ENCODE measurements around the gene AKAIN1.

Gene AKAIN1

DNA sequence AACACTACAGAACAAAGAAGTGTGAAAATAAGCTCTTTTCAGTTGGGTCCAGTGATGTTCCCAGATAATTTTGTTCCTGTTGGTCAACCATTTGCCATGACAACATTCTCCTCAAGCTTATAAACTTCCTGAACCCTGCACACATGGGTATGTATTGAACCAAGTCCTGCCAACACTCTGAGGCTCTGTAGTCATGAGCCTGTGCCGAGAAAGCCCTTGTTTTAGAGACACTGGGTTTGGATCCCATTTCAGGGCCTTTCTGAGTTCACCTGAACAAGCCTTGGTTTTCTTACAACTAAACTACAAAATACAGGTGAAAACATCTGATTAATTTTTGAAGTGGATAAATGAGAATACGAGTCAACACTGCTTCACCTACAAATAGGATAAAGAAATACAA lies 38.5 kb downstream of the AKAIN1 start:
- in situ Hi-C loops (cut with HindIII; ENCODE audit: low pct_ligation_motif_present, low sequenced_read_pairs), result no loop called here
- TF ChIP-seq CTCF (IDR thresholded peaks at IDR 0.05; ENCODE audit: low read depth, low read length, missing control alignments), result no peak
- H3K4me3 ChIP-seq (ENCODE audit: low read depth, low read length), result no peak overlapping the region
- H3K27me3 ChIP-seq (replicated peaks), result no peaks in the 10 kb centered on the region
- DNase-seq, result no peak
- no peaks in the 10 kb centered on the region for H3K36me3 ChIP-seq (replicated peaks)
- no peak overlapping the region for H3K27ac ChIP-seq

DNA sequence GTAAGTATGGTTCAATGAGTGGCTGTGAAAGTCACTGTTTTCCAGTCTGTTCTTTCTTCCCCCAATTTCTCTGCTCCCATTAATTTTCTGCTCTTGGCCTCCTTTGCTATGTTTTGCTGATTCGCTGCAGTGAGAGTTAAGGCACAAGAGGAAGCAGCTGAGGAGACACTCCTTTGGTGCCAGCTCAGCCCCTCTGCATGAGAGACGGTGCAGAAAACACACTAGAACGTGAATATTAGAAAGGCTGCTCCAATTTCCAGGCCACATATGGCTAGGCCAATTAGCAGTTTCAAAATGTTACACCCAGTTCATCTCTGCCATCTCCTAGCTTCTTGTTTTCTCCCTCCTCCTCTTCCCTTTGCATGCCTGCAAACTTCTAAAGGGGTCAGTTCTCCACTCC lies 38.9 kb downstream of the AKAIN1 start:
- H3K4me3 ChIP-seq (ENCODE audit: low read depth, low read length), result no peak overlapping the region
- no peak overlapping the region for H3K27ac ChIP-seq
- DNase-seq, result no peak
- in situ Hi-C loops (cut with HindIII; ENCODE audit: low pct_ligation_motif_present, low sequenced_read_pairs), result no loop called here
- H3K36me3 ChIP-seq (replicated peaks), result no peaks in the 10 kb centered on the region
- H3K27me3 ChIP-seq (replicated peaks), result no peaks in the 10 kb centered on the region
- TF ChIP-seq CTCF (IDR thresholded peaks at IDR 0.05; ENCODE audit: low read depth, low read length, missing control alignments), result no peak

DNA sequence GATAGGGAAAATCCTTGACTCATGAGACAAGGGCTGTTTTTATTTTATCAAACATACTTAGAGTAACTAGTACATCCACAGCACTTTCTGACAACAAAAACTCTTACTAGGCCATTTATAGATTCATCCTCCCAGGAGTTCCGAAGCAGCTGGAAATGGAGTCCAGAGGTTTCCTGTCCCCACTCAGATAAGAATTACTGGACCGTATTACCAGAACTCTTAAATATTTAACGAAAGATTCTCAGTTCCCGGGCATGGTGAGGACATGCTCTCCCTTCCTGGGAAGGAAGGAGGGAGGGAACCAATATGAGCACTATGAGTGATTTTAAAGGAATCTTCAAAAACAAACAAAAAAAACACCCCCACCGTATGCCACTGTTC lies 41.2 kb downstream of the AKAIN1 start:
- H3K27ac ChIP-seq, result no peak overlapping the region
- in situ Hi-C loops (cut with HindIII; ENCODE audit: low pct_ligation_motif_present, low sequenced_read_pairs), result no loop called here
- no peak for DNase-seq
- H3K27me3 ChIP-seq (replicated peaks), result no peaks in the 10 kb centered on the region
- H3K4me3 ChIP-seq (ENCODE audit: low read depth, low read length), result no peak overlapping the region
- H3K36me3 ChIP-seq (replicated peaks), result no peaks in the 10 kb centered on the region
- no peak for TF ChIP-seq CTCF (IDR thresholded peaks at IDR 0.05; ENCODE audit: low read depth, low read length, missing control alignments)

- in situ Hi-C loops (cut with HindIII; ENCODE audit: low pct_ligation_motif_present, low sequenced_read_pairs), result no loop called here
- Histone ChIP-seq H3K36me3 (replicated peaks) (no peaks in the 10 kb centered on the region), H3K4me3 (ENCODE audit: low read depth, low read length) (no peak overlapping the region), H3K27me3 (replicated peaks) (no peaks in the 10 kb centered on the region), H3K27ac (no peak overlapping the region)
- DNase-seq, result no peak
- TF ChIP-seq CTCF (IDR thresholded peaks at IDR 0.05; ENCODE audit: low read depth, low read length, missing control alignments), result no peak
Observed at GRCh38 chr18:5155218-5155906, 41.7 kb downstream of the AKAIN1 start.

DNA sequence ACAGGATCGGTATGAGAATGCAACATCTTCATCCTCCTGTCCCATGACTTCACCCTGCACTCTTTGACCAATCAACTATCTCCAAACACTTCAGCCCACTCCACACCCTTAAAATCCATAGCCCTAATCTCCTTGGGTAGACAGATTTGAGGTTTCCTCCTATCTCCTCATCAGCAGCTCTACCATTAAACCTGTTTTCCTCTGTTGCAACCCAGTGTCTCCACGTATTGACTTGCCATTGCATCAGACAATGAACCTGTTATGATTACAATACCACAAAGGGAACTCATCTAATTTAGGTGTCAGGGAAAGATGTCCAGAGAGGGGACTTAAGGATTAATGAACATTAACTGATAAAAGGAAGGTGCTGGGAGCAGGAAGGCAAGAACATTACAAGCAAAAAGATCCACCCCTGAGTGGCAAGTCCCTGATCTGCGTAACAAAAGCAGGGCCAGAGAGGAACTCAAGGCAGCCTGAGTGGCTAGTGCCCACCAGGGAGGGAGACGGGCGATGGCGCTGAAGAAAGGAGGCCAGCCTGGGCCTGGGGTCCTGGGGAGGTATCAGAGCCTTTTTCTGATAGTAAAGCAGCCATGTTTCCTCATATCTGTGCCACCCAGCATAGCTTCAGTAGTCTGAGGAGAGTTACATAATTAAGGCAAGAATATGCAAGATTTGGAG lies 44.6 kb downstream of the AKAIN1 start:
- no peak overlapping the region for H3K4me3 ChIP-seq (ENCODE audit: low read depth, low read length)
- H3K36me3 ChIP-seq (replicated peaks), result no peaks in the 10 kb centered on the region
- TF ChIP-seq CTCF (IDR thresholded peaks at IDR 0.05; ENCODE audit: low read depth, low read length, missing control alignments), result no peak
- in situ Hi-C loops (cut with HindIII; ENCODE audit: low pct_ligation_motif_present, low sequenced_read_pairs), result no loop called here
- H3K27me3 ChIP-seq (replicated peaks), result no peaks in the 10 kb centered on the region
- no peak overlapping the region for H3K27ac ChIP-seq
- DNase-seq, result no peak

All from brain microvascular endothelial cell (primary cell).